Peyer's patch (tissue), 4 donors: ENCODE results near the gene TMEM143.

Source experiments
- CTCF ChIP-seq, 6 experiments: fragments of 450-650 bp in 4 of 6; fragments of 200-600 bp in 2 of 6; sonication (generic) in 1 of 6; IDR thresholded peaks; one replicate each; pipeline ENCODE4 v1.5.1; 2017 to 2019; ENCODE audit warnings: antibody characterized with exemption in 6 of 6, mild to moderate bottlenecking in 3 of 6, moderate library complexity in 1 of 6
- POLR2A ChIP-seq, 2 donors: fragments of 450-650 bp; IDR thresholded peaks; one replicate each; pipeline ENCODE4 v1.5.1; 2017; ENCODE audit warnings: antibody characterized with exemption in 2 of 2, mild to moderate bottlenecking in 2 of 2, moderate library complexity in 2 of 2

GRCh38 chr19:48332662-48333466, 30.9 kb downstream of the TMEM143 start:
- TF ChIP-seq CTCF (IDR thresholded peaks at IDR 0.05) (peak in 1 of 6 experiments; percentile 7), POLR2A (IDR thresholded peaks at IDR 0.05) (peak; percentile 82 to 88)
